Adrenal gland (tissue), 12 donors: ENCODE measurements around the gene TUBD1. TPM values are rescaled to one million over a fixed set of nuclear protein-coding genes. Genes with fewer than 3 reads are reported as not detected.
A peak's percentile ranks its signal among the peaks of the same experiment; 100 is the strongest.
"Not testable (repeated sequence)": the region's sequence is repeated elsewhere in the genome, so short reads cannot be mapped to it uniquely, and the experiment has no call there.

ENCODE experiments used
- DNase-seq, 7 donors: peaks; one replicate each; pipeline ENCODE4 v3.0.0-alpha.2; 2019 to 2020
- H3K27ac ChIP-seq, 5 donors: fragments of 200-600 bp; sonication (generic) in 4 of 5; 1 replicate in 3 of 5; 2 replicates in 2 of 5; pipeline versions ENCODE4 v1.5.1 to v1.8.0; 2016 to 2020; ENCODE audit warnings: mild to moderate bottlenecking in 1 of 5
- H3K27me3 ChIP-seq: fragments of 200-600 bp; 2 replicates; pipeline ENCODE4 v1.8.0; 2021
- H3K36me3 ChIP-seq, 2 donors: fragments of 200-600 bp; replicated peaks in 1 of 2; 1 replicate in 1 of 2; 2 replicates in 1 of 2; pipeline versions ENCODE4 v1.5.1 to v1.8.0; 2018 to 2022
- H3K4me1 ChIP-seq, 2 donors: fragments of 200-600 bp; replicated peaks in 1 of 2; 1 replicate in 1 of 2; 2 replicates in 1 of 2; pipeline versions ENCODE4 v1.5.1 to v1.8.0; 2018 to 2021
- H3K4me3 ChIP-seq, 4 donors: fragments of 200-600 bp; sonication (generic) in 3 of 4; one replicate each; pipeline ENCODE4 v1.5.1; 2016 to 2018
- H3K9me3 ChIP-seq, 3 donors: fragments of 200-600 bp; sonication (generic) in 1 of 3; replicated peaks in 1 of 3; 1 replicate in 2 of 3; 2 replicates in 1 of 3; pipeline versions ENCODE4 v1.5.1 to v1.8.0; 2016 to 2021
- POLR2A ChIP-seq, 2 donors: fragments of 450-650 bp; IDR thresholded peaks; one replicate each; pipeline ENCODE4 v1.6.1; 2017; ENCODE audit warnings: antibody characterized with exemption in 2 of 2, mild to moderate bottlenecking in 2 of 2, moderate library complexity in 1 of 2
- WGBS, 4 donors: extraction: QIAGEN DNeasy Blood & Tissue Kit in 2 of 4; methylation state at CpG; one replicate each; pipeline versions ENCODE4 v1.1.5 to v1.1.7; 2013 to 2017; 5-methylcytosine and 5-hydroxymethylcytosine counted together
- intact Hi-C, 2 donors: fragments of 100-400 bp; cut with DNase I; formaldehyde crosslinking; loops; one replicate each; pipeline versions ENCODE4 v1.14.1 to v1.15.0; 2022 to 2023
- polyA plus RNA-seq, 3 donors: library from polyadenylated mRNA; stranded (reverse); fragments of 200-250 nt in 2 of 3; fragments of 350-450 nt in 1 of 3; fragmentation: Illumina TruSeq in 1 of 3; extraction: RNeasy Lipid Tissue Mini Kit (QIAGEN cat#74804) in 1 of 3; gene quantifications; one replicate each; pipeline ENCODE4 v1.2.3, GENCODE V29; 2013 to 2014
- total RNA-seq, 9 donors: library from RNA; depleted of rRNA in 4 of 9; stranded (reverse); fragments of >200 nt in 4 of 9; fragments of 120-200 nt in 1 of 9; fragmentation: NEBNext Ultra II Directional in 1 of 9; extraction: Animal tissue kit (Norgen Biotek cat#: 25700) in 1 of 9; gene quantifications; one replicate each; pipeline versions ENCODE4 v1.1.0 to v1.2.4, GENCODE V29; 2013 to 2023
- TF ChIP-seq, protein P1 (sequence below), 6 experiments: fragments of 450-650 bp in 4 of 6; fragments of 200-600 bp in 2 of 6; sonication (generic) in 1 of 6; IDR thresholded peaks; 1 replicate in 5 of 6; 2 replicates in 1 of 6; pipeline versions ENCODE4 v1.5.1 to v1.8.0; 2016 to 2021; ENCODE audit warnings: antibody characterized with exemption in 6 of 6, mild to moderate bottlenecking in 2 of 6, moderate library complexity in 1 of 6
- donor health status: healthy with polysubstance abuse.
- donor health status: Bipolar disorder and iron deficiency.
- donor health status: DM: yes; HTN: yes; CAD: no.
- donor health status: DM: no; HTN: no; CAD: no.
- donor health status: DM: no; HTN: no; CAD: no.
- donor health status: DM: yes; HTN: yes; CAD: no.

The TUBD1 gene
- total and polyA plus RNA-seq, 12 donors: 3.1 to 14.1 (median 7.6) TPM

DNA sequence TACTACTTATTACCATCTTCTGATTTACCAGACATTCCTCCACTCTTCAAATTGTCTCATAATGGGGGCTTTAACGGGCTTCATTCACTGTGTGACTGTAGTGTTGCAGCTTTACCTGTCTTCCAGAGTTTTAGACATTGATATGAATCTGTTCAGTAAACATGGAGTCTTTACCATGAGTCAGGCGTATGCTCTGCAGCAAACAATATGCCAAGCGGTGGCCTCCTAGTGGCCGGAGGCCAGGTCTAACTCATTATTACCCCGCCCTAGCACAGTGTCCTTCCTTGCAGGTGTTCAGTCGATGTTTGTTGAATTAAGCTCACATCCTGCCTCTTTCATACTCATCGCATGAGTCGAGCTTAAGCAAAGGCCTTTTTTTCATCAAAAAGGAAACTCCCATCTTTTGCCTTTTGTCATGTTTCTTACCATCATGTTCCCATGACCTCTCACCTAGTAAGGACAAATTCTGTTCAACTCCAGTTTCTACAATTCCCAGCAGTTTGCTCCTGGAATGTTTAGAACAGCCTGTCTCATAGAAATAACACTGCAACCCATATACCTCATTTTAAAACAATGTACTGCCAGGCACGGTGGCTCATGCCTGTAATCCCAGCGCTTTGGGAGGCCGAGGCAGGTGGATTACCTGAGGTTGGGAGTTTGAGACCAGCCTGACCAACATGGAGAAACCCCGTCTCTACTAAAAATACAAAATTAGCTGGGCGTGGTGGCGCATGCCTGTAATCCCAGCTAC is 39.4 kb downstream of the TUBD1 start:
- Histone ChIP-seq H3K27me3 (no peaks in the 10 kb centered on the region), H3K36me3 (no peaks in the 10 kb centered on the region), H3K27ac (peak overlapping the region in 3 of 5 donors; percentile 36 to 75 (median 55)), H3K4me3 (no peak overlapping the region), H3K9me3 (no peaks in the 10 kb centered on the region), H3K4me1 (peaks cover 0 to 33% of the 10 kb centered on the region in 2 donors)
- peak in 2 of 7 donors; percentile 48 to 58 for DNase-seq
- TF ChIP-seq, protein P1, sequence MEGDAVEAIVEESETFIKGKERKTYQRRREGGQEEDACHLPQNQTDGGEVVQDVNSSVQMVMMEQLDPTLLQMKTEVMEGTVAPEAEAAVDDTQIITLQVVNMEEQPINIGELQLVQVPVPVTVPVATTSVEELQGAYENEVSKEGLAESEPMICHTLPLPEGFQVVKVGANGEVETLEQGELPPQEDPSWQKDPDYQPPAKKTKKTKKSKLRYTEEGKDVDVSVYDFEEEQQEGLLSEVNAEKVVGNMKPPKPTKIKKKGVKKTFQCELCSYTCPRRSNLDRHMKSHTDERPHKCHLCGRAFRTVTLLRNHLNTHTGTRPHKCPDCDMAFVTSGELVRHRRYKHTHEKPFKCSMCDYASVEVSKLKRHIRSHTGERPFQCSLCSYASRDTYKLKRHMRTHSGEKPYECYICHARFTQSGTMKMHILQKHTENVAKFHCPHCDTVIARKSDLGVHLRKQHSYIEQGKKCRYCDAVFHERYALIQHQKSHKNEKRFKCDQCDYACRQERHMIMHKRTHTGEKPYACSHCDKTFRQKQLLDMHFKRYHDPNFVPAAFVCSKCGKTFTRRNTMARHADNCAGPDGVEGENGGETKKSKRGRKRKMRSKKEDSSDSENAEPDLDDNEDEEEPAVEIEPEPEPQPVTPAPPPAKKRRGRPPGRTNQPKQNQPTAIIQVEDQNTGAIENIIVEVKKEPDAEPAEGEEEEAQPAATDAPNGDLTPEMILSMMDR (IDR thresholded peaks at IDR 0.05): peak in 3 of 6 experiments; percentile 19 to 27 (median 20)
- no peak for TF ChIP-seq POLR2A (IDR thresholded peaks at IDR 0.05)
- WGBS, 4 donors: 76 to 81% (median 79%) methylated on average over 13 to 14 of the region's 14 CpGs
- intact Hi-C loops: no loop called here

DNA sequence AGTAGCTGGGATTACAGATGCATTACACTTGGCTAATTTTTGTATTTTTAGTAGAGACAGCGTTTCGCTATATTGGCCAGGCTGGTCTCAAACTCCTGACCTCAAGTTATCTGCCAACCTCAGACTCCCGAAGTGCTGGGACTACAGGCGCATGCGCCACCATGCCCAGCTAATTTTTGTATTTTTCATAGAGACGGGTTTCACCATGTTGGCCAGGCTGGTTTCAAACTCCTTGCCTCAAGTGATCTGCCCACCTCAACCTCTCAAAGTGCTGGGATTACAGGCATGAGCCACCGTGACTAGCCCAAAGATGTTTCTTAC is 39.9 kb downstream of the TUBD1 start:
- H3K4me3 ChIP-seq, H3K36me3 ChIP-seq, intact Hi-C loops, H3K27me3 ChIP-seq, H3K9me3 ChIP-seq: not testable (repeated sequence)
- WGBS, 4 donors: 95 to 97% (median 96%) methylated on average over 7 of the region's 7 CpGs
- peaks cover 0 to 35% of the 10 kb centered on the region in 2 donors for H3K4me1 ChIP-seq
- peak in 1 of 7 donors; percentile 39 for DNase-seq
- peak overlapping the region in 3 of 5 donors; percentile 36 to 75 (median 55) for H3K27ac ChIP-seq

DNA sequence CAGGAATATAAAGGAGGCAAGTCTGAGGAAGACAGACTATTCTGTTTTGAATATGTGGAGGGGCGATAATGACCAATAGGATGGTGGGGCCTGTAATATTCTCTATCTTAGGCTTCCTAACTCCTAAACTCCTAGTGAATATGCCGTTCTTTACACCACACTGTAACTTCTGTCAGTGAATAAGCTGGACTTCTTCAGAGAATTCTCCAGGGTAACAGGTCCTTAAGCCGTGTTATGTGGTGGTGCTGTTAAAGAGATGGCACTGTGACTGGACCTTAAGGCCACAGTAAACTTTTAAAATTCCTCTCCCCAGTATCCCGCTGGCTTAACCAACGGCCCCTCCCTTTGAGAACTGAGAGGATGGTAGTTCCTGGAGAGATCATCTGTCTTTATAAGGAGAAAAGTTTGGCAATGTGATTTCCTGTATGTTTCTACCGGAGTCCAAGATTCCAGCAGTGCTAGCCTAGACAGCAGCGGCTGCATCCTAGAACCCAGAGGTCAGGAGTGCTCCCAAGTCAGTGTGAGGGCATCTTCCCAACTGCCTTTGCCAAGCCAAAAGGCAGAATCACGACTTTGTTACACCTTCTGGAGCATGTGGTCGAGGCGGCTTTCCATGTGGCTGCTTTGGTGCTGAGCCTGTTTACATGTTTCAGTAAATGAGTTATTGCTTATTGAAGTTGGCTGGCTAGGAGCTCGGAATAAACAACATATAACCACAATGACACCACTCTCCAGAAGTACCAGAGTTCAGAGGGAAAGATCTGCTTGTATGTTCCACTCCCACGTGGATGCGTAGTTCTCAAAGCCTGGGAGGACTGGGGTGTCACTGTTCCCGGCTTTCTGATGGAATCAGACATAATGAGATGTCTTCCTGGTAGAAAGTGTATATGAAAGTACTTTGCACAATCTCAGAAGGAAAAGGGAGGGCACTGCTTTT is 41.0 kb downstream of the TUBD1 start:
- peak in 5 of 7 donors; percentile 32 to 74 (median 54) for DNase-seq
- TF ChIP-seq POLR2A (IDR thresholded peaks at IDR 0.05): no peak
- TF ChIP-seq, protein P1 (IDR thresholded peaks at IDR 0.05): no peak
- Histone ChIP-seq H3K27me3 (no peaks in the 10 kb centered on the region), H3K4me1 (peaks cover 9 to 46% of the 10 kb centered on the region in 2 donors), H3K9me3 (no peaks in the 10 kb centered on the region), H3K27ac (peak overlapping the region in 3 of 5 donors; percentile 36 to 78 (median 55)), H3K4me3 (no peak overlapping the region), H3K36me3 (no peaks in the 10 kb centered on the region)
- WGBS, 4 donors: 62 to 71% (median 68%) methylated on average over 13 to 14 of the region's 14 CpGs
- intact Hi-C loops: no loop called here

DNA sequence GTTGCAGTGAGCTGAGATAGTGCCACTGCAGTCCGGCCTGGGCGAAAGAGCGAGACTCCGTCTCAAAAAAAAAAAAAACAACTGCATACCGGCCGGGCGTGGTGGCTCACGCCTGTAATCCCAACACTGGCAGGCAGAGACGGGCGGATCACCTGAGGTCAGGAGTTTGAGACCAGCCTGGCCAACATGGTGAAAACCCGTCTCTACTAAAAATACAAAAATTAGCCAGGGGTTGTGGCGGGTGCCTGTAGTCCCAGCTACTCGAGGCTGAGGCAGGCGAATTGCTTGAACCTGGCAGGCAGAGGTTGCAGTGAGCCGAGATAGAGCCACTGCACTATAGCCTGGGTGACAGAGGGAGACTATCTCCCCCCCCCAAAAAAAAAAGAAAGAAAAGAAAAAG is 42.4 kb downstream of the TUBD1 start:
- H3K9me3 ChIP-seq, intact Hi-C loops, H3K36me3 ChIP-seq, H3K27ac ChIP-seq, H3K4me3 ChIP-seq, H3K27me3 ChIP-seq: not testable (repeated sequence)
- DNase-seq: peak in 1 of 7 donors; percentile 46
- H3K4me1 ChIP-seq: peaks cover 23 to 60% of the 10 kb centered on the region in 2 donors
- WGBS, 4 donors: 88 to 96% (median 94%) methylated on average over 15 of the region's 15 CpGs

DNA sequence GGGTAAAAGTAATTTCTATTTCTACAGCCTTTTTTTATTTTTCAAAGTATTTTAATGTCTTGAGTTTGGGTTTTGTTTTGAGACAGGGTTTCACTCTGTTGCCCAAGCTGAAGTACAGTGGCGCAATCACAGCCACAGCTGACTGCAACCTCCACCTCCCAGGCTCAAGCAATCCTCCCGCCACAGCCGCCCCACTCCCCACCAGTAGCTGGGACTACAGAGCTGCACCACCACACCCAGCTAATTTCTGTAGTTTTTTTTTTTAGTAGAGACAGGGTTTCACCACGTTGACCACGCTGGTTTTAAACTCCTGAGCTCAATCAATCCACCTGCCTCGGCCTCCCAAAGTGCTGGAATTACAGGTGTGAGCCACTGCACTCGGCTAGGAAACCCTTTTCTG is 44.0 kb downstream of the TUBD1 start:
- peak overlapping the region in 1 of 5 donors; percentile 24 for H3K27ac ChIP-seq
- intact Hi-C loops: no loop called here
- 60 to 79% (median 74%) methylated on average over 7 of the region's 7 CpGs for WGBS, 4 donors
- H3K36me3 ChIP-seq: no peaks in the 10 kb centered on the region
- H3K4me3 ChIP-seq: no peak overlapping the region
- no peaks in the 10 kb centered on the region for H3K9me3 ChIP-seq
- no peaks in the 10 kb centered on the region for H3K27me3 ChIP-seq
- peaks cover 28 to 59% of the 10 kb centered on the region in 2 donors for H3K4me1 ChIP-seq
- DNase-seq: peak in 6 of 7 donors; percentile 48 to 73 (median 62)
- TF ChIP-seq, protein P1 (IDR thresholded peaks at IDR 0.05): no peak
- no peak for TF ChIP-seq POLR2A (IDR thresholded peaks at IDR 0.05)
